Fibroblast of mammary gland (primary cell): ENCODE results near the gene GMDS.

Experiments
- DNase-seq: peaks from one replicate; pipeline ENCODE4 v3.0.0-alpha.2; 2010; ENCODE audit warnings: low read depth
- H3K4me3 ChIP-seq: 2 replicates; pipeline ENCODE4 v1.5.1; 2011; ENCODE audit warnings: low read depth, mild to moderate bottlenecking, low read length, moderate library complexity; ENCODE audit not compliant: control insufficient read depth
- CTCF ChIP-seq: conservative IDR thresholded peaks from 2 replicates; pipeline ENCODE4 v1.5.1; 2011; ENCODE audit warnings: low read depth, low read length, inconsistent platforms; ENCODE audit not compliant: control insufficient read depth, insufficient read depth

The GMDS gene

GRCh38 chr6:1912731-1913130 lies 332.7 kb downstream of the GMDS start:
- TF ChIP-seq CTCF = no peak
- H3K4me3 ChIP-seq = no peak overlapping the region
- no peak for DNase-seq

GRCh38 chr6:1911474-1911873 lies 333.9 kb downstream of the GMDS start:
- DNase-seq = no peak
- no peak for TF ChIP-seq CTCF
- H3K4me3 ChIP-seq = no peak overlapping the region

GRCh38 chr6:1910621-1911407 lies 334.6 kb downstream of the GMDS start:
- no peak for TF ChIP-seq CTCF
- no peak for DNase-seq
- no peak overlapping the region for H3K4me3 ChIP-seq

- DNase-seq = no peak
- no peak for TF ChIP-seq CTCF
These were observed 336.6 kb downstream of the GMDS start for GRCh38 chr6:1908784-1909183.

GRCh38 chr6:1906609-1907008 lies 338.8 kb downstream of the GMDS start:
- no peak overlapping the region for H3K4me3 ChIP-seq
- TF ChIP-seq CTCF = no peak
- DNase-seq = no peak

More at GRCh38 chr6:1908784-1909183, 336.6 kb downstream of the GMDS start:
- H3K4me3 ChIP-seq = no peak overlapping the region

GRCh38 chr6:1906014-1906413 lies 339.4 kb downstream of the GMDS start:
- no peak for DNase-seq
- no peak for TF ChIP-seq CTCF
- no peak overlapping the region for H3K4me3 ChIP-seq
